Measurements from ENCODE around the gene FAM174B. TPM values are rescaled to one million over a fixed set of nuclear protein-coding genes. Genes with fewer than 3 reads are reported as not detected.

FAM174B gene
- total and polyA plus RNA-seq, 8 donors, result 26.0 to 122 (median 64.7) TPM

DNA sequence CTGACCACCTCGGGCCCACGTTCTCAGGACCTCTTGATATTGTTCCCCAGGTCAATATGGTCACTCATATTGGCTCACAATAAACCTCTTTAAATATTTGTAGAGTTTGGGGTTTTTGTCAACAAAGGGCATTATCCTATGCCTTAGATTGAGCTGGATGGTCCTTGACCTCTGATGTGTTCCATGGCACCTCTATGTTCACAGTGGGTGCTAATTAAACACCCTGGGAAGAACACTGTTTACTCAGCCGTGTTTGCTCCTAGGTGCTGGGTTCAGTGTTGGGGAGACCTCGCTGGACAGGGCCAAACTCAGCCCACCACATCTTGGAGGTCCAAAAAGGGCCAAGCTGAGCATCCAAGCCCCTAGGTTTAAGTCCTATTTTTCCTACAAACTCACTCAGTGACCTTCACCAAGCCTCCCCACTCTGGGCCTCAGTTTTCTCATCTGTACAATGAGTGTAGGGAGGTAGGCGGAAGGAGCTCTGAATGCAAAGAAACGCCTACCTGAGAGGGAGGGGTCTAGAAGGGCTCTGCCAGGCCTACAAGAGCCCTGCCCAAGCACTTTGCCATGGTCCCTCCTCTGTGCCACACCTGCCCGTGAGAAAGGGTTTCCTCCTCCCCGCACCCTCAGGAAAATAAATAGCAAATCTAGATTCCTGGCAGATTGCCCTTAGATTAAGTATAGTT lies 7.2 kb downstream of the FAM174B start:
- peaks cover 18 to 55% (median 33%) of the 10 kb centered on the region in 3 donors for H3K4me1 ChIP-seq
- H3K9me3 ChIP-seq, result no peaks in the 10 kb centered on the region
- intact Hi-C loops (cut with DNase I), result no loop called here
- no peaks in the 10 kb centered on the region for H3K36me3 ChIP-seq
- H3K27me3 ChIP-seq, result no peaks in the 10 kb centered on the region
- peak in 1 of 6 donors; percentile 26 for DNase-seq
- no peak overlapping the region for H3K4me3 ChIP-seq
- whole genome bisulfite sequencing, 2 donors, result 26 to 29% methylated on average over 8 of the region's 8 CpGs
- FAIRE-seq, result no peak
- peak overlapping the region in 3 of 4 donors; percentile 5 to 47 (median 25) for H3K27ac ChIP-seq
- TF ChIP-seq, protein P1, sequence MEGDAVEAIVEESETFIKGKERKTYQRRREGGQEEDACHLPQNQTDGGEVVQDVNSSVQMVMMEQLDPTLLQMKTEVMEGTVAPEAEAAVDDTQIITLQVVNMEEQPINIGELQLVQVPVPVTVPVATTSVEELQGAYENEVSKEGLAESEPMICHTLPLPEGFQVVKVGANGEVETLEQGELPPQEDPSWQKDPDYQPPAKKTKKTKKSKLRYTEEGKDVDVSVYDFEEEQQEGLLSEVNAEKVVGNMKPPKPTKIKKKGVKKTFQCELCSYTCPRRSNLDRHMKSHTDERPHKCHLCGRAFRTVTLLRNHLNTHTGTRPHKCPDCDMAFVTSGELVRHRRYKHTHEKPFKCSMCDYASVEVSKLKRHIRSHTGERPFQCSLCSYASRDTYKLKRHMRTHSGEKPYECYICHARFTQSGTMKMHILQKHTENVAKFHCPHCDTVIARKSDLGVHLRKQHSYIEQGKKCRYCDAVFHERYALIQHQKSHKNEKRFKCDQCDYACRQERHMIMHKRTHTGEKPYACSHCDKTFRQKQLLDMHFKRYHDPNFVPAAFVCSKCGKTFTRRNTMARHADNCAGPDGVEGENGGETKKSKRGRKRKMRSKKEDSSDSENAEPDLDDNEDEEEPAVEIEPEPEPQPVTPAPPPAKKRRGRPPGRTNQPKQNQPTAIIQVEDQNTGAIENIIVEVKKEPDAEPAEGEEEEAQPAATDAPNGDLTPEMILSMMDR (IDR thresholded peaks at IDR 0.05), result no peak
- ATAC-seq, result peak; percentile 22 to 63 (median 35)

DNA sequence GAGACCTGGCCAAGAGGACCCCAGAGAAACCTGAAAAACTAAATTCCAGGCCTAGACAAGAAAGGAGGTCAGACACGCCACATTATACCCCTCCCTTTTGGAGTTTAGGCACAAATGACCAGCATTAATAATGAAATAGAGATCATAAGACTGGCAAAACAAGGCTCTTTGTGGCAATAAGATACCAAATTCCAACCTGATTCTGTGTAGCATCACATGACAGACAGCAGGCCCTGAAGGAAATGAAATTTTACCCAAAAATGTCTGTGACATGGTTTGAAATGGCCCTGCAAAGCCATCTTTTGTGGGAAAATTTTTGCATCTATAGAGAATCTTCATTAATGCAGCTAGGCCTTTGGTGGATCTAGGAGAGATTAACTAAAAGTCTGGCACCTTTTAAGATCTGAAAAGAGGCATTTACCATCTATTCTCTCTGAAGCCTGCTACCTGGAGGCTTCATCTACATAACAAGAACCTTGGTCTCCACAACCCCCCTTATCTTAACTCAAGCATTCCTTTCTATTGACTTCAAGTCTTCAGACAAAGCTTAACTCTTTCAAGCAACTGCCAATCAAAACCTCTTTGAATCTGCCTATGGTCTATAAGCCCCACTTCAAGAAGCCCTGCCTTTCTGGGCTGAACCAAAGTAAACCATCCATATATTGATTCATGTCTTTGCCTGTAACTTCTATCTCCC lies 8.0 kb downstream of the FAM174B start:
- TF ChIP-seq, protein P1 (IDR thresholded peaks at IDR 0.05), result no peak
- H3K4me1 ChIP-seq, result peaks cover 18 to 52% (median 33%) of the 10 kb centered on the region in 3 donors
- peak in 1 of 4 donors; percentile 4 for ATAC-seq

DNA sequence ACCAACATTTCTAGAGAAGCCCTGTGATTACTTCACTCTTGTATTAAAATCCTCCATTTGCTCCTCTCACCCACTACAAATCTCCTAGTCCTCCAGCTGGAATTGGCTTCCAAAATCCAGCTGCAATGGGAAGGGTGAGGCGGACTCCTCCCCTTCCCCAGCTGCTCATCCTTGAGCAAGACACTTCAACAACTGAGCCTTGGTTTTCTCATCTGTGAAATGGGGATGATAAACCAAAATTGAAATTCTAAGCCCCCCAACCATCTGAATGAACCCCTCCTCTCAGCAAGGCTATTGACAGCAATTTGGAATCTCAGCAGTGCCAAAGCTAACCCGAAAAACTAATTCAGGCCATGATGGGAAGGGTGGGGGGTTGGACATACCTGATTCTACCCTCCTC lies 9.4 kb downstream of the FAM174B start:
- no peak overlapping the region for H3K4me3 ChIP-seq
- no peak for ATAC-seq
- peak overlapping the region in 1 of 4 donors; percentile 1 for H3K27ac ChIP-seq
- no peaks in the 10 kb centered on the region for H3K27me3 ChIP-seq
- H3K9me3 ChIP-seq, result no peaks in the 10 kb centered on the region
- FAIRE-seq, result no peak
- 89 to 97% methylated on average over 2 of the region's 2 CpGs for WGBS, 2 donors
- no peaks in the 10 kb centered on the region for H3K36me3 ChIP-seq
- TF ChIP-seq, protein P1 (IDR thresholded peaks at IDR 0.05), result no peak
- peaks cover 18 to 47% (median 33%) of the 10 kb centered on the region in 3 donors for H3K4me1 ChIP-seq
- DNase-seq, result peak in 2 of 6 donors; percentile 5
- intact Hi-C loops (cut with DNase I), result no loop called here

More for the DNA sequence above, 8.0 kb downstream of the FAM174B start:
- Histone ChIP-seq H3K36me3 (no peaks in the 10 kb centered on the region), H3K27ac (peak overlapping the region in 1 of 4 donors; percentile 47), H3K27me3 (no peaks in the 10 kb centered on the region), H3K9me3 (no peaks in the 10 kb centered on the region), H3K4me3 (no peak overlapping the region)
- FAIRE-seq (no peak), DNase-seq (peak in 1 of 6 donors; percentile 5)
- WGBS, 2 donors, result 51 to 63% methylated on average over 1 of the region's 1 CpG
- intact Hi-C loops (cut with DNase I), result no loop called here

- WGBS, 2 donors, result 23 to 29% methylated on average over 2 of the region's 2 CpGs
- DNase-seq (peak in 2 of 6 donors; percentile 6 to 16), FAIRE-seq (no peak), ATAC-seq (no peak)
- Histone ChIP-seq H3K9me3 (no peaks in the 10 kb centered on the region), H3K4me3 (no peak overlapping the region), H3K27ac (peak overlapping the region in 2 of 4 donors; percentile 1 to 22), H3K4me1 (peaks cover 18 to 47% (median 33%) of the 10 kb centered on the region in 3 donors), H3K36me3 (no peaks in the 10 kb centered on the region), H3K27me3 (no peaks in the 10 kb centered on the region)
- TF ChIP-seq, protein P1 (IDR thresholded peaks at IDR 0.05), result no peak
- intact Hi-C loops (cut with DNase I), result no loop called here
These were observed 9.8 kb downstream of the FAM174B start for GRCh38 chr15:92645731-92646130.
